ENCODE measurements around the gene NR6A1.

The NR6A1 gene

GRCh38 chr9:124506433-124506832 is 264.7 kb downstream of the NR6A1 start:
- DNase-seq = no peak

GRCh38 chr9:124505901-124506346 is 265.2 kb downstream of the NR6A1 start:
- no peak for DNase-seq

DNA sequence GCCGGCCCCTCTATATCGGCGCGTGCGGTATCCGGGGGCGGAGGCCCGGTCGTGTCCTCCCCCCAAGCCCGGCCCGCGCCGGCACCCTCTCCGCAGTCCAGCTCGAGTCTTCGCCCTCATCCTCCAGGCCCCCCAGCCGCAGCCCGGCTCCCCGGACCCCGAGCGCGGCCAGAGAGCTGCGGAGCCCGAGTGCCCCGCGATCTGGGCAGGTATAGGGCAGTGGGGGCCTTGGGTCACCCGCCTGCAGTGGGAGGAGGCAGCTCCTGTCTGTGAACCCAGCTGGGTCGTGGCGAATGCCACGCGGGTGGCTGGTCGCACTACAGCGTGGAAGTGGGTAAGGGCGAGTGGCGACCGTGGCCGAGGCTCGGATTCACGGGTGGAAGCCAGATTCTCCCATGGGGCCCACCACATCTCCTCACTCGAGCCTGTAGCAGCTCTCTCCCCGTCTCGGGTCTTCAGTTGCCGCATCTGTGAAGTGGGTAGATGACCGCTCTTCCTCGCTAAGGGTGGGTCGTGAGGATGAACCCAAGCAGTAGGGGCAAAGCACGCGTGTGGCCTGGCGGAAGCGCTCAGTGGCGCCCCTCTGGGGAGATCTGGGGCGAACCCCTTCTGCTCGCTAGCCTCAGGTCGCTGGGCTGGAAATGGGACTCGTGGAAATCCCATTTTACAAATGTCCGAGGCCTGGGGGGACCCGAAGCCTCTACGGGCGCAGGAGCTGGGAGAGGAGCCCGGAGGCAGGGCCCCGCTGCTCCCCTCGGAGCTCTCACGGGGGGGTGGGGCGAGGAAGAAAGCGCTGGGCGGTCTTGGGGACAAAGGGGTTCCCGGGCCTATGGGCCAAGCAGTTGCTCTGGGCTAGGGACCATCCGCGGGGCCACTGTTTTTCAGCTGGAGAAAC is 265.9 kb downstream of the NR6A1 start:
- no peak for DNase-seq

DNA sequence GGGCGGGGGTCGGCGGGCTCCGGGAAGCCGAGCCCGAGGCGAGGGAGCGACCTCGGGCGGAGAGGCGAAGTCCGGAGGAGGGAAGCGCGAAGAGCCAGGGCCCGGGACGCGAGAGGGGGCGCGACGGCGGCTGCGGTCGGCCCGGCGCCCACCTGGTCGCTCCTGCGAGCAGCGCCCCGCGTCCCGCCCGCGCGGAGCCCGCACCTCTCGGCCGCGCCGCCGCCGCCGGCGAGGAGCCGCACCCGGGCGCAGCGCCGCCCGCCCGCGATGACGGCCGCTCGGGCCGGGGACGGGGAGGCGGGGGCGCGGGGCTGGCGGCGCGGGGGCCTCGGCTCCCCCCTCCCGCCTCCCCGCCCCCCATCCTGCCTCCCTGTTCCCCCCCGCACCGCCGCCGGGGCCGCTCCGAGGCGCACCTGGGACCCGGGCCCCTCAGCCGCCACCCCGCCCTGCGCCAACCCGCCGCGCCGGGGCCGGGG is 266.5 kb downstream of the NR6A1 start:
- no peak for DNase-seq

GRCh38 chr9:124503713-124504529 is 267.2 kb downstream of the NR6A1 start:
- no peak for DNase-seq

GRCh38 chr9:124502711-124503702 is 268.1 kb downstream of the NR6A1 start:
- no peak for DNase-seq

- DNase-seq = no peak
Measured at GRCh38 chr9:124501771-124502320, 269.3 kb downstream of the NR6A1 start.

DNA sequence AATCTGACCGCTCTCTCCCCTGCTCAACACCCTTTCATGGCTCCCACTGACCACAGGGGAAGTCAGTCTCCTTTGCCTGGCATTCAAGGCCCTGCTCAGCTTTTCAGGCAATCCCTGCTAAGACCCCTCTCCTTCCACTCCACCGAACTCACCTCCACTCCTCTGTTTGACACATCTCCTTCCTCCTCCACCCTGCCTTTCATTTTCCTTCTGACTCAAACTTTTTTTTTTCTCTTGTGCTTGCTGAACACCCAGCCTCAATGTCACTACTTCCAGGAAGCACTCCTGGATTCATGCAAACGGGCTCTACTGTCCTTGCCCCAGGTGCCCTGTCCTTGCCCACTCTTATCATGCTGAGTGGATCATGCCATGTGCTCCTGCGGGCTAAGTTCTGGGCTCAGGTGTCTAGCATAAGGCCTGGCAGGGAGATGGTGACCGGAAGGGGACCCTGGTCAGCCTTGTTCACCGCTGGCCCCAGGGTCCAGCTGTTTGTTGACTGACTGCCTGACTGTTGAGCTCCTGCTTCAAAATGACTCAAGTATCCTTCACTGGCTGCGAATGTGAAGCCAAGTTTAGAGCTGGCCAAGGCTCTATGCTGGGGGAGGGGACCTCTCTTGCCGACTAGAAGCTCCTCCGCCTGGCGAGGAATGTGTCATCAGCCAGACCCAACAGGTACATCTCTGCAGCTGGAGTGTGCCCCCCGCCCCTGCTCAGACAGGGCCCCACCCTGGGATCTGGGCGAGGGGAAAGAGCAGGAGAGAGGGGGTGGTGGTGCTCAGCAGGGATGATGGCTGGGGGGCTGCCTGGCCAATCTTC is 270.1 kb downstream of the NR6A1 start:
- DNase-seq = no peak

DNA sequence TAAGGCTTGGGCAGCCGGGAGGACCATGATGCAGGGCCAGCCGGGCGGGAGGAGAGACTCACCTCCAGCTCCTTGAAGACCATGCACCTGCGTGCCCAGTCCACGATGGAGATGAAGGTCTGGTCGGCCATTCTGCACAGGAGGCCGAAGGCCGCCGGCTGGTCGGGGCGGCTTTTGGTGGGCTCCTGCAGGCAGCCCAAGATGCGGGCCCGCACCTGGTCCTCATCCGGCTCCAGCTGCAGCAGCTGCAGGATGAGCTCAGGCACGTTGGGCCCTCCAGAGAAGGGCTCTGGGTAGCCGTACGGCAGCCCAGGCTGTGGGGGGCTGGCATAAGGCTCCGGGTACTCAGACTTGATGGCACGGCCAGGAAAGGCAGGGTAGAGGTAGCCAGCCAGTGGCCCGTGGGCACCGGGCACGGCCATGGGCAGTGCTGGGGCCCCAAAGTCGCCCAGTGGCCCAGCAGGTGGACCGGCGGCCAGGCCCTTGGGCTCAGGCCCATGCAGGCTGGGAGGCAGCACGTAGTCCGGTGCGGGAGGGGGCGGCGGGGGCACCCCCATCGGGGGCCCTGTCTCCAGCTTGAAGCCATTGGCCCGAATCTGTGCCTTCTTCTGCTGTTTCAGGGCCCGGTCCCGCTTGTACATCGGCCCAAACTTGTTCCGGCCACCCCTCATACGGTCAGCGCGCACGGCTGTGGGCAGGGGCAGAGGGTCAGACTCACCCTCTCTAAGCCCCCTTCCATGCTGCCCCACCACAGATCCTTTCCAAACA is 270.9 kb downstream of the NR6A1 start:
- DNase-seq = no peak

GRCh38 chr9:124499216-124499615 is 271.9 kb downstream of the NR6A1 start:
- DNase-seq = no peak

- DNase-seq = no peak
Measured at GRCh38 chr9:124498499-124499146, 272.5 kb downstream of the NR6A1 start.

DNA sequence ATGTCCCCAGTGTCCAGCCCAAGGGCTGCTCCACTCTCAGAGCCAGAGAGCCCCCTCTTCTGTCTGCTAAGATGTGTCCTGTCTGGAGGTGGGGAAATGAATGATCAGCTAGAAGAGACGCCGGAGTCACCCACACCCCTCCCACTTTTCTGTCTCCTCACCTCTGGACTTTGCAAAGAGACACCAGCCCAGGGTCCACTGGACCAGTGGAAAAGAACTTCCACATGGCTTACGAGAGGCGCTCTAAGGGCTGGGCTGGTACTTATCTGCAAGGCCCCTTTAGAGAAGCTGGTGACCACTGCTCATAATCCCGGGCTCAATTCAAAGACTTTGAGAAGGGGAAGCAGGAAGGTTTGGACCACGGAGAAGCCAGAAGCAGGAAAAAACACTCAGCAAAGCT is 273.1 kb downstream of the NR6A1 start:
- DNase-seq = no peak

DNA sequence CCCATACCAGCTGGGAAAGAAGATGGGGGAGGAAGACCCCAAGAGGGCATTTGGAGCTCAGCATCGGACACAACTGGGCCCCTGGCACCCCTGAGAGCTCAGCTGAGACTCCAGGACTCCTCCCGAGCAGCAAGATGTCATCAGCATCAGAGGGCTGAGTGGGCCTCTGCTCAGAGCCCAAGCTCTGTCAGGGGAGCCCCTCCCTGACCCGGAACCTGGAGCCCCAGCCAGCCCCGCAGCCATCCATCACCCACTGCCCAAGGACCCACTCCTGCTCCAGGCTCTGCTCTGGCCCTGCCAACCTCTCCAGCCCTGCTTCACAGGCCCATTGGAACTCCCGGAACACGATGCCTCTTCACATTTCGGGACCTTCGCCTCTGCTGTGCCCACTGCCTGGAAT is 273.7 kb downstream of the NR6A1 start:
- no peak for DNase-seq

GRCh38 chr9:124496463-124496862 is 274.6 kb downstream of the NR6A1 start:
- no peak for DNase-seq

- DNase-seq = no peak
Measured at GRCh38 chr9:124496075-124496449, 275.0 kb downstream of the NR6A1 start.

- no peak for DNase-seq
Measured at GRCh38 chr9:124495126-124496074, 275.7 kb downstream of the NR6A1 start.

- no peak for DNase-seq
Measured at GRCh38 chr9:124493794-124494479, 277.2 kb downstream of the NR6A1 start.

Data from hypothalamus (tissue), 51 donors.